ENCODE data around the gene LEF1. TPM values are rescaled to one million over a fixed set of nuclear protein-coding genes. Genes with fewer than 3 reads are reported as not detected.

LEF1 gene
- total and polyA plus RNA-seq, 2 experiments from 2014 or later, result 0.50 to 0.73 TPM

DNA sequence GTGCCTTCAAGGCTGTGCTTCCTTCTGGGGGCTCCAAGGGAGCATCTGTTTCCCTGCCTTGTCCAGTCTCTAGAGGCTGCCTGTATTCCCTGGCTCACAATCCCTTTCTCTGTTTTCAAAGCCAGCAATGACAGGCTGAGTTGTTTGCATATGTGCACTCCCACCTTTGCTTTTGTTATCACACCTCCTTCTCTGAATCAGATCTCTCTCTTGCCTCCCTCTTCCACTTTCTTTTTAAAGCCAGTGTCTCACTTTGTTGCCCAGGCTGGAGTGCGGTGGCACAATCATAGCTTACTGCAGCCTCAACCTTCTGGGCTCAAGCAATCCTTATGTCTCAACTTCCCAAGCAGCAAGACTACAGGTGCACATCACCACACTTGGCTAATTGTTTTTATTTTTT, 37.1 kb upstream of the LEF1 start:
- ATAC-seq (peak; percentile 28; the same call in 1 of the 3 replicates), DNase-seq (ENCODE audit: low spot score) (no peak)
- no peaks in the 10 kb centered on the region for H3K9me3 Mint-ChIP-seq
- Histone ChIP-seq H4K20me1 (replicated peaks; ENCODE audit: insufficient read depth) (no peaks in the 10 kb centered on the region), H2AFZ (no peak overlapping the region), H3K36me3 (ENCODE audit: insufficient read depth) (no peaks in the 10 kb centered on the region), H3K4me2 (no peak overlapping the region), H3K4me1 (ENCODE audit: insufficient read depth) (peaks cover 5% of the 10 kb centered on the region; the same call in 1 of the 2 replicates), H3K4me3 (no peak overlapping the region), H3K27me3 (ENCODE audit: insufficient read depth) (no peaks in the 10 kb centered on the region), H3K79me2 (replicated peaks; ENCODE audit: insufficient read depth) (no peaks in the 10 kb centered on the region), H3F3A (replicated peaks; ENCODE audit: low read depth) (no peaks in the 10 kb centered on the region), H3K27ac (ENCODE audit: low read depth) (no peak overlapping the region), H3K9me2 (ENCODE audit: insufficient read depth) (no peaks in the 10 kb centered on the region)
- H3K27ac Mint-ChIP-seq, result no peak overlapping the region
- no peak for TF ChIP-seq JUNB (IDR thresholded peaks at IDR 0.05; ENCODE audit: unreplicated experiment)
- no peak for TF ChIP-seq EZH2phosphoT487 (IDR thresholded peaks at IDR 0.05; ENCODE audit: unreplicated experiment)
- TF ChIP-seq EZH2 (IDR thresholded peaks at IDR 0.05; ENCODE audit: low read depth, unreplicated experiment), result no peak
- no peak for TF ChIP-seq ZNF114 (CRISPR knock-in tag; IDR thresholded peaks at IDR 0.05)
- TF ChIP-seq NANOG (IDR thresholded peaks at IDR 0.05; ENCODE audit: borderline replicate concordance), result no peak
- TF ChIP-seq, protein P1, sequence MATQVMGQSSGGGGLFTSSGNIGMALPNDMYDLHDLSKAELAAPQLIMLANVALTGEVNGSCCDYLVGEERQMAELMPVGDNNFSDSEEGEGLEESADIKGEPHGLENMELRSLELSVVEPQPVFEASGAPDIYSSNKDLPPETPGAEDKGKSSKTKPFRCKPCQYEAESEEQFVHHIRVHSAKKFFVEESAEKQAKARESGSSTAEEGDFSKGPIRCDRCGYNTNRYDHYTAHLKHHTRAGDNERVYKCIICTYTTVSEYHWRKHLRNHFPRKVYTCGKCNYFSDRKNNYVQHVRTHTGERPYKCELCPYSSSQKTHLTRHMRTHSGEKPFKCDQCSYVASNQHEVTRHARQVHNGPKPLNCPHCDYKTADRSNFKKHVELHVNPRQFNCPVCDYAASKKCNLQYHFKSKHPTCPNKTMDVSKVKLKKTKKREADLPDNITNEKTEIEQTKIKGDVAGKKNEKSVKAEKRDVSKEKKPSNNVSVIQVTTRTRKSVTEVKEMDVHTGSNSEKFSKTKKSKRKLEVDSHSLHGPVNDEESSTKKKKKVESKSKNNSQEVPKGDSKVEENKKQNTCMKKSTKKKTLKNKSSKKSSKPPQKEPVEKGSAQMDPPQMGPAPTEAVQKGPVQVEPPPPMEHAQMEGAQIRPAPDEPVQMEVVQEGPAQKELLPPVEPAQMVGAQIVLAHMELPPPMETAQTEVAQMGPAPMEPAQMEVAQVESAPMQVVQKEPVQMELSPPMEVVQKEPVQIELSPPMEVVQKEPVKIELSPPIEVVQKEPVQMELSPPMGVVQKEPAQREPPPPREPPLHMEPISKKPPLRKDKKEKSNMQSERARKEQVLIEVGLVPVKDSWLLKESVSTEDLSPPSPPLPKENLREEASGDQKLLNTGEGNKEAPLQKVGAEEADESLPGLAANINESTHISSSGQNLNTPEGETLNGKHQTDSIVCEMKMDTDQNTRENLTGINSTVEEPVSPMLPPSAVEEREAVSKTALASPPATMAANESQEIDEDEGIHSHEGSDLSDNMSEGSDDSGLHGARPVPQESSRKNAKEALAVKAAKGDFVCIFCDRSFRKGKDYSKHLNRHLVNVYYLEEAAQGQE (IDR thresholded peaks at IDR 0.05; ENCODE audit: unreplicated experiment), result no peak
- TF ChIP-seq, protein P2, sequence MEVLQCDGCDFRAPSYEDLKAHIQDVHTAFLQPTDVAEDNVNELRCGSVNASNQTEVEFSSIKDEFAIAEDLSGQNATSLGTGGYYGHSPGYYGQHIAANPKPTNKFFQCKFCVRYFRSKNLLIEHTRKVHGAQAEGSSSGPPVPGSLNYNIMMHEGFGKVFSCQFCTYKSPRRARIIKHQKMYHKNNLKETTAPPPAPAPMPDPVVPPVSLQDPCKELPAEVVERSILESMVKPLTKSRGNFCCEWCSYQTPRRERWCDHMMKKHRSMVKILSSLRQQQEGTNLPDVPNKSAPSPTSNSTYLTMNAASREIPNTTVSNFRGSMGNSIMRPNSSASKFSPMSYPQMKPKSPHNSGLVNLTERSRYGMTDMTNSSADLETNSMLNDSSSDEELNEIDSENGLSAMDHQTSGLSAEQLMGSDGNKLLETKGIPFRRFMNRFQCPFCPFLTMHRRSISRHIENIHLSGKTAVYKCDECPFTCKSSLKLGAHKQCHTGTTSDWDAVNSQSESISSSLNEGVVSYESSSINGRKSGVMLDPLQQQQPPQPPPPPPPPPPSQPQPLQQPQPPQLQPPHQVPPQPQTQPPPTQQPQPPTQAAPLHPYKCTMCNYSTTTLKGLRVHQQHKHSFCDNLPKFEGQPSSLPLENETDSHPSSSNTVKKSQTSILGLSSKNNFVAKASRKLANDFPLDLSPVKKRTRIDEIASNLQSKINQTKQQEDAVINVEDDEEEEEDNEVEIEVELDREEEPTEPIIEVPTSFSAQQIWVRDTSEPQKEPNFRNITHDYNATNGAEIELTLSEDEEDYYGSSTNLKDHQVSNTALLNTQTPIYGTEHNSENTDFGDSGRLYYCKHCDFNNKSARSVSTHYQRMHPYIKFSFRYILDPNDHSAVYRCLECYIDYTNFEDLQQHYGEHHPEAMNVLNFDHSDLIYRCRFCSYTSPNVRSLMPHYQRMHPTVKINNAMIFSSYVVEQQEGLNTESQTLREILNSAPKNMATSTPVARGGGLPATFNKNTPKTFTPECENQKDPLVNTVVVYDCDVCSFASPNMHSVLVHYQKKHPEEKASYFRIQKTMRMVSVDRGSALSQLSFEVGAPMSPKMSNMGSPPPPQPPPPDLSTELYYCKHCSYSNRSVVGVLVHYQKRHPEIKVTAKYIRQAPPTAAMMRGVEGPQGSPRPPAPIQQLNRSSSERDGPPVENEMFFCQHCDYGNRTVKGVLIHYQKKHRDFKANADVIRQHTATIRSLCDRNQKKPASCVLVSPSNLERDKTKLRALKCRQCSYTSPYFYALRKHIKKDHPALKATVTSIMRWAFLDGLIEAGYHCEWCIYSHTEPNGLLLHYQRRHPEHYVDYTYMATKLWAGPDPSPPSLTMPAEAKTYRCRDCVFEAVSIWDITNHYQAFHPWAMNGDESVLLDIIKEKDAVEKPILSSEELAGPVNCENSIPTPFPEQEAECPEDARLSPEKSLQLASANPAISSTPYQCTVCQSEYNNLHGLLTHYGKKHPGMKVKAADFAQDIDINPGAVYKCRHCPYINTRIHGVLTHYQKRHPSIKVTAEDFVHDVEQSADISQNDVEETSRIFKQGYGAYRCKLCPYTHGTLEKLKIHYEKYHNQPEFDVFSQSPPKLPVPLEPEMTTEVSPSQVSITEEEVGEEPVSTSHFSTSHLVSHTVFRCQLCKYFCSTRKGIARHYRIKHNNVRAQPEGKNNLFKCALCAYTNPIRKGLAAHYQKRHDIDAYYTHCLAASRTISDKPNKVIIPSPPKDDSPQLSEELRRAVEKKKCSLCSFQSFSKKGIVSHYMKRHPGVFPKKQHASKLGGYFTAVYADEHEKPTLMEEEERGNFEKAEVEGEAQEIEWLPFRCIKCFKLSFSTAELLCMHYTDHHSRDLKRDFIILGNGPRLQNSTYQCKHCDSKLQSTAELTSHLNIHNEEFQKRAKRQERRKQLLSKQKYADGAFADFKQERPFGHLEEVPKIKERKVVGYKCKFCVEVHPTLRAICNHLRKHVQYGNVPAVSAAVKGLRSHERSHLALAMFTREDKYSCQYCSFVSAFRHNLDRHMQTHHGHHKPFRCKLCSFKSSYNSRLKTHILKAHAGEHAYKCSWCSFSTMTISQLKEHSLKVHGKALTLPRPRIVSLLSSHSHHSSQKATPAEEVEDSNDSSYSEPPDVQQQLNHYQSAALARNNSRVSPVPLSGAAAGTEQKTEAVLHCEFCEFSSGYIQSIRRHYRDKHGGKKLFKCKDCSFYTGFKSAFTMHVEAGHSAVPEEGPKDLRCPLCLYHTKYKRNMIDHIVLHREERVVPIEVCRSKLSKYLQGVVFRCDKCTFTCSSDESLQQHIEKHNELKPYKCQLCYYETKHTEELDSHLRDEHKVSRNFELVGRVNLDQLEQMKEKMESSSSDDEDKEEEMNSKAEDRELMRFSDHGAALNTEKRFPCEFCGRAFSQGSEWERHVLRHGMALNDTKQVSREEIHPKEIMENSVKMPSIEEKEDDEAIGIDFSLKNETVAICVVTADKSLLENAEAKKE (CRISPR knock-in tag; IDR thresholded peaks at IDR 0.05), result no peak
- TF ChIP-seq CREB1 (CRISPR knock-in tag; IDR thresholded peaks at IDR 0.05; ENCODE audit: low read depth), result no peak
- H3K27me3 Mint-ChIP-seq (ENCODE audit: insufficient read depth, low read depth, poor library complexity), result no peaks in the 10 kb centered on the region
- H3K36me3 Mint-ChIP-seq (ENCODE audit: low read depth), result no peaks in the 10 kb centered on the region
- H3K4me1 Mint-ChIP-seq, result peaks cover 8% of the 10 kb centered on the region
- no peak overlapping the region for H3K4me3 Mint-ChIP-seq

All from GM23338 (cell line).